ENCODE data around the gene TBATA. TPM values are rescaled to one million over a fixed set of nuclear protein-coding genes. Genes with fewer than 3 reads are reported as not detected.

Gene TBATA
- total RNA-seq, 1 donor from 2014 or later: not detected

DNA sequence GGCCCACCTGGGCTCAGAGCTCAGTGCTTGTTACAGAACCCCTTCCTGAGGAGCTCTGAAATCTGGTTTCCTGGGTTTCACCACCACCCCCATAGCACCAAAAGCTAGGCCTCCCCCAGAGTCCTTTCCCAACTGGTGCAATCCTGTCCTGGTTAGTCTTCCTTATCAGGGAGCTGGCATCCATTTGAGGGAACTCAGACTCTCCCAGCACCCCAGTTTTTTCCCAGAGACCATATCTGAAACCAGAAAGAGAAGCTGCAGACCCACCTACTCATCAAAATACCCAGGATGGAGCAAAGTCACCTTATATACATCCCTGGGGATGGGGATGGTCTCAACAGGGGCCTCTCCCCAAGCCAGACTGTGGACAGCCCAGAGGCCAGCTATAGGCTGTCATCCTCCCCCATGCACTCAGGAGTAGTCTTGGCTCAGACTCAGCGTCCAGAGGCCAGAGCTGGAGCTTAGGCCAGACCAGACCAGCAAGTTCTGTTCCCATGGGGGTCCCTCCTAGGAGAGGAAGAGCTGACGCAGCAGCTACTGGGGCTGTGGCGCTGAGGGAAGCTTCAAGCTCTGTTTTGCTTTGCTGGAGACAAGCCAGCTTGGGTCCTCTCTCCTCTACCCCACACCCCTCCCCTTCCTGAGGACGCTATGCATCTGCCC lies 3.0 kb downstream of the TBATA start:
- intact Hi-C loops (cut with DNase I): no loop called here
- no peaks in the 10 kb centered on the region for H3K9me3 ChIP-seq
- H3K27me3 ChIP-seq: no peaks in the 10 kb centered on the region
- no peaks in the 10 kb centered on the region for H3K4me1 ChIP-seq
- no peak for TF ChIP-seq CTCF (IDR thresholded peaks at IDR 0.05)
- H3K4me3 ChIP-seq: no peak overlapping the region
- H3K27ac ChIP-seq: no peak overlapping the region
- no peaks in the 10 kb centered on the region for H3K36me3 ChIP-seq
- ATAC-seq: no peak
- no peak for DNase-seq

DNA sequence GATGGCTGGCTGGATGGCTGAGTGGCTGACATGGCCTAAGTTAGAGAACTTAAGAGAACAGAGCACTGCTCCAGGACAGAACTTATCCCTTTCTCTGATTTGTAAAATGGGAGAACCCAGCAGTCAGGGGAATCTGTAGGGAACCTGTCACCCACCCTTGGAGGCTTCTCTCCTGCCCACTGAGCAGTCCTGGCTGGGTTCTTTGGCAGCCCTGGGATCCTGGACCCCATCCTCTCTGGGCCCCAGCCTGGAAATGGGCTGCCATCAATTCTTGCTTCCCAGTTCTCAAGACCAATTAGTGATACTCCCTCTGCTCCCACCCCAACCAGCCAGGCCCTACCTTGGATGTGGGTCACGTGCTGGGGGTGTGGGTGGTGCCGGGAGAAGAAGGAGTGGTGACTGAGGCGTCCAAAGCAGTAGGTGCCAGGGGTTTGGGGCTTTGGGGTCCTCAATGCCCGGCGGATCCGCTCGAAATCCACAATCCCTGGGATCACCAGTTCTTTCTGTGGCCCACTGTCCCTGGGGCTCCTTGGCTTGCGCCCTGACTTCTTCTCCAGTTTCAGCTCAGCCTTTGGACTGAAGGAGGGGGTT lies 3.6 kb downstream of the TBATA start:
- no peak for TF ChIP-seq CTCF (IDR thresholded peaks at IDR 0.05)
- H3K4me3 ChIP-seq: no peak overlapping the region
- DNase-seq: no peak
- H3K27me3 ChIP-seq: no peaks in the 10 kb centered on the region
- intact Hi-C loops (cut with DNase I): no loop called here
- H3K4me1 ChIP-seq: no peaks in the 10 kb centered on the region
- H3K36me3 ChIP-seq: no peaks in the 10 kb centered on the region
- no peak overlapping the region for H3K27ac ChIP-seq
- no peaks in the 10 kb centered on the region for H3K9me3 ChIP-seq
- ATAC-seq: no peak

DNA sequence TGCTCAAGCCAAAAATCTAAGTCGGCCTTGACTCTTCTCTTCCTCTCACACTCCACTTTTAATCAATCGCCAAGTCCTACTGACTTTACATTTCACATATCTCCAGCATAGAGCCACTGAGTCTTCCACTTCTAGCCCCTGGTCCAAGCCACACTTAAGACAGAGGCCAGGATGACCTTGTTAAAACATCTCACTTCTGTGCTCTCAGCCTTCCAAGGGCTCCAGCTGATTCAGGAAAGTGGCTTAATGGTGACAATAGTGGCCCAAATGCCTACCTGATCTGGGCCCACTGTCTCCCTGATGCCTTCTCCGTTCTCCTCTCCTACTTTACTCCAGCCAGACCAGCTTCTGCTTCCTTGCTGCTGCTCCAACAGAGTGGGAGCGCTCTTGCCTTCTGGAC lies 4.4 kb downstream of the TBATA start:
- TF ChIP-seq CTCF (IDR thresholded peaks at IDR 0.05): no peak
- intact Hi-C loops (cut with DNase I): no loop called here
- ATAC-seq: no peak
- Histone ChIP-seq H3K36me3 (no peaks in the 10 kb centered on the region), H3K27ac (no peak overlapping the region), H3K27me3 (no peaks in the 10 kb centered on the region), H3K4me3 (no peak overlapping the region), H3K4me1 (no peaks in the 10 kb centered on the region), H3K9me3 (no peaks in the 10 kb centered on the region)
- DNase-seq: no peak

GRCh38 chr10:70780370-70780760 lies 4.8 kb downstream of the TBATA start:
- H3K4me1 ChIP-seq: no peaks in the 10 kb centered on the region
- DNase-seq (no peak), ATAC-seq (no peak)
- no peak overlapping the region for H3K4me3 ChIP-seq
- no peaks in the 10 kb centered on the region for H3K36me3 ChIP-seq
- H3K27ac ChIP-seq: no peak overlapping the region
- no peaks in the 10 kb centered on the region for H3K9me3 ChIP-seq
- TF ChIP-seq CTCF (IDR thresholded peaks at IDR 0.05): no peak
- no peaks in the 10 kb centered on the region for H3K27me3 ChIP-seq
- intact Hi-C loops (cut with DNase I): no loop called here

GRCh38 chr10:70779511-70780369 lies 5.4 kb downstream of the TBATA start:
- DNase-seq: no peak
- intact Hi-C loops (cut with DNase I): no loop called here
- no peaks in the 10 kb centered on the region for H3K36me3 ChIP-seq
- no peak overlapping the region for H3K4me3 ChIP-seq
- no peak for TF ChIP-seq CTCF (IDR thresholded peaks at IDR 0.05)
- no peaks in the 10 kb centered on the region for H3K27me3 ChIP-seq
- no peak overlapping the region for H3K27ac ChIP-seq
- no peaks in the 10 kb centered on the region for H3K9me3 ChIP-seq
- peak; percentile 82 for ATAC-seq
- H3K4me1 ChIP-seq: no peaks in the 10 kb centered on the region

Measured in upper lobe of right lung (tissue), 1 donor.